SU-DHL-6 (cell line): ENCODE measurements around the gene AKAP6.
"Not testable (repeated sequence)": the region's sequence is repeated elsewhere in the genome, so short reads cannot be mapped to it uniquely, and the experiment has no call there.

Source experiments
- H2AFZ ChIP-seq: fragments of 200-600 bp; sonication (generic); 2 replicates; pipeline ENCODE4 v1.6.1; 2014; ENCODE audit warnings: low read depth, mild to moderate bottlenecking, moderate library complexity, mixed read lengths, antibody characterized with exemption, low read length; ENCODE audit not compliant: severe bottlenecking
- H3F3A ChIP-seq: fragments of 200-600 bp; shearing (Covaris generic); 2 replicates; pipeline ENCODE4 v1.6.0; 2016; ENCODE audit warnings: antibody characterized with exemption, mild to moderate bottlenecking; ENCODE audit not compliant: insufficient read depth
- H3K27ac ChIP-seq: fragments of 200-600 bp; sonication (generic); 2 replicates; pipeline ENCODE4 v1.5.1; 2016; ENCODE audit warnings: low read depth, mild to moderate bottlenecking, low read length, moderate library complexity, mixed read lengths
- H3K27me3 ChIP-seq: fragments of 200-600 bp; sonication (generic), shearing (Covaris generic); 2 replicates; pipeline ENCODE4 v1.6.0; 2014; ENCODE audit warnings: mild to moderate bottlenecking, low read length
- H3K36me3 ChIP-seq: fragments of 200-600 bp; sonication (generic); 2 replicates; pipeline ENCODE4 v1.6.1; 2014; ENCODE audit warnings: mild to moderate bottlenecking, low read length, mixed read lengths
- H3K4me2 ChIP-seq: fragments of 300-600, 200-600 bp; shearing (Covaris generic), sonication (generic); 2 replicates; pipeline ENCODE4 v1.6.0; 2014; ENCODE audit warnings: low read length, low read depth, mild to moderate bottlenecking; ENCODE audit not compliant: poor library complexity, severe bottlenecking
- H3K4me3 ChIP-seq: fragments of 200-600 bp; sonication (generic); 2 replicates; pipeline ENCODE4 v1.5.1; 2014; ENCODE audit warnings: antibody characterized with exemption, low read length, mild to moderate bottlenecking, mixed read lengths; ENCODE audit not compliant: insufficient read depth, poor library complexity, severe bottlenecking
- H3K79me2 ChIP-seq: fragments of 200-600 bp; sonication (generic); 2 replicates; pipeline ENCODE4 v1.6.1; 2014; ENCODE audit warnings: mild to moderate bottlenecking, low read length, moderate library complexity; ENCODE audit not compliant: insufficient read depth
- H3K9ac ChIP-seq: fragments of 200-600 bp; sonication (generic); 2 replicates; pipeline ENCODE4 v1.7.0; 2014; ENCODE audit warnings: mild to moderate bottlenecking, low read length
- H3K9me2 ChIP-seq: fragments of 200-600 bp; sonication (generic); replicated peaks from 2 replicates; pipeline ENCODE4 v1.6.1; 2014; ENCODE audit warnings: low read length; ENCODE audit not compliant: insufficient read depth
- H3K9me3 ChIP-seq: fragments of 200-600 bp; sonication (generic); 2 replicates; pipeline ENCODE4 v1.6.1; 2014; ENCODE audit warnings: low read length, mixed read lengths; ENCODE audit not compliant: insufficient read depth
- H4K20me1 ChIP-seq: fragments of 200-600 bp; sonication (generic); 2 replicates; pipeline ENCODE4 v1.6.1; 2014; ENCODE audit warnings: low read depth, mild to moderate bottlenecking, antibody characterized with exemption, low read length, moderate library complexity, mixed read lengths
- CTCF ChIP-seq: fragments of 200-600 bp; sonication (generic); IDR thresholded peaks from one replicate; pipeline ENCODE4 v1.5.1; 2017; ENCODE audit warnings: antibody characterized with exemption, mild to moderate bottlenecking, low read length, moderate library complexity; ENCODE audit not compliant: insufficient read depth, poor library complexity, severe bottlenecking
- EZH2phosphoT487 ChIP-seq: fragments of 200-600 bp; sonication (generic), shearing (Covaris generic); conservative IDR thresholded peaks from 2 replicates; pipeline ENCODE4 v1.6.1; 2018; ENCODE audit warnings: mild to moderate bottlenecking, antibody characterized with exemption, low read length, moderate library complexity, mixed read lengths

The AKAP6 gene

GRCh38 chr14:32779840-32780239 lies 450.7 kb downstream of the AKAP6 start:
- no peaks in the 10 kb centered on the region for H3F3A ChIP-seq
- H3K9me3 ChIP-seq, result no peaks in the 10 kb centered on the region
- no peak overlapping the region for H3K4me2 ChIP-seq
- H3K36me3 ChIP-seq, result no peaks in the 10 kb centered on the region
- no peak overlapping the region for H3K4me3 ChIP-seq
- H3K79me2 ChIP-seq, result no peaks in the 10 kb centered on the region
- H3K27me3 ChIP-seq, result no peaks in the 10 kb centered on the region
- H3K9ac ChIP-seq, result no peak overlapping the region
- TF ChIP-seq EZH2phosphoT487 (no peak), CTCF (no peak)
- no peak overlapping the region for H2AFZ ChIP-seq
- no peak overlapping the region for H3K27ac ChIP-seq
- no peaks in the 10 kb centered on the region for H3K9me2 ChIP-seq
- H4K20me1 ChIP-seq, result no peaks in the 10 kb centered on the region

- no peaks in the 10 kb centered on the region for H3K27me3 ChIP-seq
- H3K9me3 ChIP-seq, result no peaks in the 10 kb centered on the region
- no peaks in the 10 kb centered on the region for H3K79me2 ChIP-seq
- no peak overlapping the region for H3K27ac ChIP-seq
- TF ChIP-seq EZH2phosphoT487, result no peak
- no peaks in the 10 kb centered on the region for H3F3A ChIP-seq
- no peak overlapping the region for H2AFZ ChIP-seq
- no peak overlapping the region for H3K4me3 ChIP-seq
- no peaks in the 10 kb centered on the region for H3K9me2 ChIP-seq
- no peak overlapping the region for H3K9ac ChIP-seq
- no peaks in the 10 kb centered on the region for H3K36me3 ChIP-seq
- H4K20me1 ChIP-seq, result no peaks in the 10 kb centered on the region
- H3K4me2 ChIP-seq, result no peak overlapping the region
These were observed 455.3 kb downstream of the AKAP6 start for GRCh38 chr14:32784405-32784804.

- Histone ChIP-seq H3K27ac (no peak overlapping the region), H3K27me3 (no peaks in the 10 kb centered on the region), H3K4me2 (no peak overlapping the region), H3K9me3 (no peaks in the 10 kb centered on the region), H3K36me3 (no peaks in the 10 kb centered on the region), H3K9ac (no peak overlapping the region), H3F3A (no peaks in the 10 kb centered on the region), H3K9me2 (no peaks in the 10 kb centered on the region), H3K79me2 (no peaks in the 10 kb centered on the region), H4K20me1 (no peaks in the 10 kb centered on the region), H2AFZ (no peak overlapping the region), H3K4me3 (no peak overlapping the region)
- TF ChIP-seq CTCF (no peak), EZH2phosphoT487 (no peak)
These were observed 456.5 kb downstream of the AKAP6 start for GRCh38 chr14:32785585-32785984.

GRCh38 chr14:32786886-32787285 lies 457.8 kb downstream of the AKAP6 start:
- no peak overlapping the region for H2AFZ ChIP-seq
- no peaks in the 10 kb centered on the region for H4K20me1 ChIP-seq
- H3F3A ChIP-seq, result no peaks in the 10 kb centered on the region
- no peak overlapping the region for H3K4me3 ChIP-seq
- H3K27me3 ChIP-seq, result no peaks in the 10 kb centered on the region
- H3K9me3 ChIP-seq, result no peaks in the 10 kb centered on the region
- H3K9ac ChIP-seq, result no peak overlapping the region
- H3K9me2 ChIP-seq, result no peaks in the 10 kb centered on the region
- no peak for TF ChIP-seq CTCF
- TF ChIP-seq EZH2phosphoT487, result no peak
- H3K27ac ChIP-seq, result no peak overlapping the region
- H3K36me3 ChIP-seq, result no peaks in the 10 kb centered on the region
- no peak overlapping the region for H3K4me2 ChIP-seq
- no peaks in the 10 kb centered on the region for H3K79me2 ChIP-seq

GRCh38 chr14:32793033-32793432 lies 463.9 kb downstream of the AKAP6 start:
- H3K9ac ChIP-seq, H3K79me2 ChIP-seq, H3K4me3 ChIP-seq, H2AFZ ChIP-seq, H3K36me3 ChIP-seq, H3K27ac ChIP-seq, H3K9me2 ChIP-seq, H3K27me3 ChIP-seq, H3F3A ChIP-seq, H3K4me2 ChIP-seq, H4K20me1 ChIP-seq, H3K9me3 ChIP-seq: not testable (repeated sequence)
